ENCODE results near the gene PARD3B.

PARD3B gene

GRCh38 chr2:205287316-205287715, 742.0 kb downstream of the PARD3B start:
- H3K27me3 ChIP-seq (ENCODE audit: insufficient read depth, poor library complexity, severe bottlenecking), result no peaks in the 10 kb centered on the region
- H3K36me3 ChIP-seq (ENCODE audit: low read depth), result no peaks in the 10 kb centered on the region
- no peak overlapping the region for H3K4me3 ChIP-seq (ENCODE audit: severe bottlenecking)
- TF ChIP-seq, protein P1, sequence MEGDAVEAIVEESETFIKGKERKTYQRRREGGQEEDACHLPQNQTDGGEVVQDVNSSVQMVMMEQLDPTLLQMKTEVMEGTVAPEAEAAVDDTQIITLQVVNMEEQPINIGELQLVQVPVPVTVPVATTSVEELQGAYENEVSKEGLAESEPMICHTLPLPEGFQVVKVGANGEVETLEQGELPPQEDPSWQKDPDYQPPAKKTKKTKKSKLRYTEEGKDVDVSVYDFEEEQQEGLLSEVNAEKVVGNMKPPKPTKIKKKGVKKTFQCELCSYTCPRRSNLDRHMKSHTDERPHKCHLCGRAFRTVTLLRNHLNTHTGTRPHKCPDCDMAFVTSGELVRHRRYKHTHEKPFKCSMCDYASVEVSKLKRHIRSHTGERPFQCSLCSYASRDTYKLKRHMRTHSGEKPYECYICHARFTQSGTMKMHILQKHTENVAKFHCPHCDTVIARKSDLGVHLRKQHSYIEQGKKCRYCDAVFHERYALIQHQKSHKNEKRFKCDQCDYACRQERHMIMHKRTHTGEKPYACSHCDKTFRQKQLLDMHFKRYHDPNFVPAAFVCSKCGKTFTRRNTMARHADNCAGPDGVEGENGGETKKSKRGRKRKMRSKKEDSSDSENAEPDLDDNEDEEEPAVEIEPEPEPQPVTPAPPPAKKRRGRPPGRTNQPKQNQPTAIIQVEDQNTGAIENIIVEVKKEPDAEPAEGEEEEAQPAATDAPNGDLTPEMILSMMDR (IDR thresholded peaks at IDR 0.05; ENCODE audit: poor library complexity, severe bottlenecking), result no peak
- H3K27ac ChIP-seq (ENCODE audit: poor library complexity, severe bottlenecking), result no peak overlapping the region
- no peaks in the 10 kb centered on the region for H3K9me3 ChIP-seq (ENCODE audit: severe bottlenecking)
- no peaks in the 10 kb centered on the region for H3K4me1 ChIP-seq (ENCODE audit: insufficient read depth, poor library complexity, severe bottlenecking)
- ATAC-seq (ENCODE audit: low read depth) (no peak), DNase-seq (ENCODE audit: low spot score) (no peak)

DNA sequence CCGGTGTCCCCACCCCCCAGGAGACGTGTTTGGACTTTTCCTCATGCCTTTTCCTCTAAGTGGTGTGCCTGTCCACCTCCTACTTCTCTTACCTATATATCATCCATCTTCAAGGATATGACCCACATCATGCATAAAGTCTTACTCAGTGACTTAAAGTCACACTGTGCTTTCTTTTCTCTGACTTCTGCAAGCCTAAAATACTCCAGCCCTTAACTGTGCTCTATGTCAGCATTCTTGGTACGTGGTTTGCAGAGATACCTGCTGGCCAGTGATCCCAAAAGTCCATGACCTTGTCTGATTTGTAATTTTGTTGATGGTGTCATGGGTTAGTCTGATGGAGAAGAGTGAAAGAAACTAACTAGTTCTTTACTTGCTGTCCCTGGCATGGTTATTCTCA, 743.4 kb downstream of the PARD3B start:
- Histone ChIP-seq H3K36me3 (ENCODE audit: low read depth) (no peaks in the 10 kb centered on the region), H3K4me3 (ENCODE audit: severe bottlenecking) (no peak overlapping the region), H3K9me3 (ENCODE audit: severe bottlenecking) (no peaks in the 10 kb centered on the region), H3K4me1 (ENCODE audit: insufficient read depth, poor library complexity, severe bottlenecking) (no peaks in the 10 kb centered on the region), H3K27me3 (ENCODE audit: insufficient read depth, poor library complexity, severe bottlenecking) (no peaks in the 10 kb centered on the region), H3K27ac (ENCODE audit: poor library complexity, severe bottlenecking) (no peak overlapping the region)
- DNase-seq (ENCODE audit: low spot score) (no peak), ATAC-seq (ENCODE audit: low read depth) (no peak)
- TF ChIP-seq, protein P1 (IDR thresholded peaks at IDR 0.05; ENCODE audit: poor library complexity, severe bottlenecking), result no peak

GRCh38 chr2:205290299-205290698, 745.0 kb downstream of the PARD3B start:
- no peaks in the 10 kb centered on the region for H3K4me1 ChIP-seq (ENCODE audit: insufficient read depth, poor library complexity, severe bottlenecking)
- no peaks in the 10 kb centered on the region for H3K36me3 ChIP-seq (ENCODE audit: low read depth)
- H3K4me3 ChIP-seq (ENCODE audit: severe bottlenecking), result no peak overlapping the region
- TF ChIP-seq, protein P1 (IDR thresholded peaks at IDR 0.05; ENCODE audit: poor library complexity, severe bottlenecking), result no peak
- no peak for ATAC-seq (ENCODE audit: low read depth)
- no peaks in the 10 kb centered on the region for H3K9me3 ChIP-seq (ENCODE audit: severe bottlenecking)
- H3K27ac ChIP-seq (ENCODE audit: poor library complexity, severe bottlenecking), result no peak overlapping the region
- DNase-seq (ENCODE audit: low spot score), result no peak
- no peaks in the 10 kb centered on the region for H3K27me3 ChIP-seq (ENCODE audit: insufficient read depth, poor library complexity, severe bottlenecking)

- no peaks in the 10 kb centered on the region for H3K9me3 ChIP-seq (ENCODE audit: severe bottlenecking)
- H3K27me3 ChIP-seq (ENCODE audit: insufficient read depth, poor library complexity, severe bottlenecking), result no peaks in the 10 kb centered on the region
- ATAC-seq (ENCODE audit: low read depth) (no peak), DNase-seq (ENCODE audit: low spot score) (no peak)
- TF ChIP-seq, protein P1 (IDR thresholded peaks at IDR 0.05; ENCODE audit: poor library complexity, severe bottlenecking), result no peak
- no peaks in the 10 kb centered on the region for H3K4me1 ChIP-seq (ENCODE audit: insufficient read depth, poor library complexity, severe bottlenecking)
- no peak overlapping the region for H3K4me3 ChIP-seq (ENCODE audit: severe bottlenecking)
- H3K27ac ChIP-seq (ENCODE audit: poor library complexity, severe bottlenecking), result no peak overlapping the region
- no peaks in the 10 kb centered on the region for H3K36me3 ChIP-seq (ENCODE audit: low read depth)
Measured at GRCh38 chr2:205292665-205293295, 747.5 kb downstream of the PARD3B start.

DNA sequence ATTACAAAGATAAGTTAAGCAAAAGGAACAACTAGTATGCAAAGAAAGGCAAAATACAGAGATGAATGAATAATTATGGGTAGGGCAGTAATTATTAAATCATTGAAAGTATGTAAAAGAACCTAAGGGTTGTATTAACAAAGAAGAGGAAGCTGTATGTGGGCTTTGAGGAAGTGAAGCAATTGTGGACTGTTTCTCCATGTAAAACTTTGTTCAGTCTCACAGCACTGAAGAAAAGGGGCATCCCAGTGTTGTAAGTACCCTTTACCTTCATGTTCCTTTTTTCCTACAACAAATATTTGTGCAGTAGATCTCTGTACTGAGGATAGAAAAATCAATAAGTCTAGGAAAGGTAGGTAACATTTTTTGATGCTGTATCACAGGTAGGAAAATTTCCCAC, 748.3 kb downstream of the PARD3B start:
- H3K36me3 ChIP-seq (ENCODE audit: low read depth), result no peaks in the 10 kb centered on the region
- no peak for DNase-seq (ENCODE audit: low spot score)
- no peaks in the 10 kb centered on the region for H3K4me1 ChIP-seq (ENCODE audit: insufficient read depth, poor library complexity, severe bottlenecking)
- H3K9me3 ChIP-seq (ENCODE audit: severe bottlenecking), result no peaks in the 10 kb centered on the region
- no peak overlapping the region for H3K4me3 ChIP-seq (ENCODE audit: severe bottlenecking)
- no peaks in the 10 kb centered on the region for H3K27me3 ChIP-seq (ENCODE audit: insufficient read depth, poor library complexity, severe bottlenecking)
- H3K27ac ChIP-seq (ENCODE audit: poor library complexity, severe bottlenecking), result no peak overlapping the region
- no peak for ATAC-seq (ENCODE audit: low read depth)
- TF ChIP-seq, protein P1 (IDR thresholded peaks at IDR 0.05; ENCODE audit: poor library complexity, severe bottlenecking), result no peak
